ENCODE measurements around the gene ABHD17C. TPM values are rescaled to one million over a fixed set of nuclear protein-coding genes. Genes with fewer than 3 reads are reported as not detected.

ABHD17C gene
- total and polyA plus RNA-seq, 2 of the 8 experiments (the other 6 are each of a cell fraction or from before 2014, with no cell fraction given): 20.2 to 29.8 TPM

DNA sequence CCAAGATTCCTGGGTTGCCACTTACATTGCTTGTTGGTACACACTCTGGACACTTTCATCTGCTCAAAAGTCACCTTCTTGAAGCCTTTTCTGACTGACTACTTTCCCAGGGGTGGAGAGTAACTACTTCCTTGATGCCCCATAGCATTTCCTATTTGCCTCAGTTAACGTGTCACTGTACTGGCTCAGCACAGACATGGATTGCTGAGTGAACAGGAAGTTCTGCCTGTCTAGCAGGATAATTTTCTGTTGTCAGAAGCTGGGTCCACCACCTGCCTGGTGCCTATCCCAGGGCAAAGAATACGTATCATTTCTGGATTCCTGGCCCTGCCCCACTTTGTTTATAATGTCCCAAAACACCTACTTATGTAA, 15.3 kb upstream of the ABHD17C start:
- Histone ChIP-seq H3K4me3 (ENCODE audit: extremely low read depth in 1 of 4, insufficient read depth in 2 of 4, low read depth in 3 of 4, low read length in 4 of 4) (no peak overlapping the region; a peak in 1 of 8 replicates), H2BK15ac (ENCODE audit: low read length) (no peak overlapping the region), H3K18ac (ENCODE audit: extremely low read depth, low read length) (no peak overlapping the region), H3K4me1 (replicated peaks in 1 of 4; ENCODE audit: control insufficient read depth in 3 of 4, insufficient read depth in 4 of 4, low read length in 3 of 4) (no peaks in the 10 kb centered on the region), H2AFZ (ENCODE audit: low read length) (0 out of 2 replicates have a peak overlapping the region, but pooled peaks have one; percentile 48), H2BK5ac (ENCODE audit: low read depth, low read length) (no peak overlapping the region), H3K27ac (ENCODE audit: low read depth, low read length) (no peak overlapping the region), H3K9me3 (ENCODE audit: insufficient read depth in 2 of 2, low read depth in 1 of 2, low read length in 1 of 2) (0 out of 4 replicates have a peak, but pooled peaks cover 0 to 4% of the 10 kb centered on the region in 2 experiments), H4K5ac (ENCODE audit: insufficient read length, low read depth, low read length) (no peak overlapping the region), H2BK120ac (replicated peaks; ENCODE audit: low read depth, low read length) (no peak overlapping the region), H3K27me3 (replicated peaks in 1 of 4; ENCODE audit: control insufficient read depth in 3 of 4, extremely low read depth in 1 of 4, insufficient read depth in 3 of 4, low read length in 3 of 4) (0 out of 7 replicates have a peak, but pooled peaks cover 0 to 2% (median 0%) of the 10 kb centered on the region in 4 experiments), H4K20me1 (replicated peaks in 1 of 2; ENCODE audit: control insufficient read depth in 1 of 2, insufficient read depth in 2 of 2, low read length in 2 of 2) (no peaks in the 10 kb centered on the region), H2AK5ac (ENCODE audit: low read depth, low read length) (no peak overlapping the region), H4K91ac (replicated peaks; ENCODE audit: insufficient read length, low read length) (no peak overlapping the region), H3K14ac (ENCODE audit: insufficient read length) (no peak overlapping the region), H3K23ac (ENCODE audit: insufficient read length) (no peak overlapping the region), H4K8ac (ENCODE audit: extremely low read depth, insufficient read depth, low read length) (no peak overlapping the region), H3K79me1 (ENCODE audit: low read depth, low read length) (no peaks in the 10 kb centered on the region), H3K23me2 (ENCODE audit: low read depth, low read length) (no peaks in the 10 kb centered on the region), H2BK12ac (ENCODE audit: low read depth, low read length) (no peak overlapping the region), H2BK20ac (ENCODE audit: low read length) (peak overlapping the region; percentile 82), H3K4me2 (ENCODE audit: insufficient read depth in 1 of 2, low read depth in 2 of 2, low read length in 2 of 2) (no peak overlapping the region), H3K9ac (replicated peaks in 1 of 4; ENCODE audit: extremely low read depth in 1 of 4, low read depth in 3 of 4, low read length in 3 of 4) (no peak overlapping the region; a peak in 1 of 7 replicates), H3K4ac (replicated peaks; ENCODE audit: insufficient read length, low read depth, low read length) (no peak overlapping the region), H3K56ac (replicated peaks; ENCODE audit: insufficient read length, low read depth, low read length) (no peak overlapping the region), H3K79me2 (ENCODE audit: control insufficient read depth in 1 of 2, insufficient read depth in 2 of 2, low read length in 2 of 2) (no peaks in the 10 kb centered on the region), H3K36me3 (ENCODE audit: control insufficient read depth in 2 of 4, insufficient read depth in 4 of 4, low read length in 3 of 4) (no peaks in the 10 kb centered on the region)
- POLR2A ChIA-PET (ENCODE audit: partially characterized antibody): no interaction called here
- CTCF ChIA-PET (ENCODE audit: partially characterized antibody): interaction anchor here (1.0 to 1.3 kb wide), 4 partner anchors 12 to 308 kb away, joined by 3 to 5 read pairs (median 4); partner anchors contain the start of gene CEMIP
- 76% methylated on average over 2 of the region's 2 CpGs; no CpG with 5 or more reads in 1 of the 2 experiments for WGBS, 2 experiments (ENCODE audit: extremely low coverage in 1 of 2, insufficient coverage in 1 of 2, insufficient read length in 1 of 2, insufficient replicate concordance in 2 of 2, low coverage in 1 of 2, low lambda C conversion rate in 2 of 2, missing lambda C conversion rate in 1 of 2)
- DNase-seq (ENCODE audit: low read depth in 1 of 2, low spot score in 2 of 2): no peak
- TF ChIP-seq JUN (IDR thresholded peaks at IDR 0.05; ENCODE audit: low read depth, low read length) (no peak), GABPA (IDR thresholded peaks at IDR 0.05; ENCODE audit: borderline replicate concordance, insufficient read depth, low read length) (no peak), HDAC6 (IDR thresholded peaks at IDR 0.05; ENCODE audit: low read depth, low read length) (no peak), KDM4A (IDR thresholded peaks at IDR 0.05; ENCODE audit: low read depth, low read length, severe bottlenecking) (no peak), PHF8 (conservative IDR thresholded peaks at IDR 0.05; ENCODE audit: low read depth, low read length) (no peak), NANOG (IDR thresholded peaks at IDR 0.05; ENCODE audit: insufficient read depth, low read depth, low read length, poor library complexity, severe bottlenecking) (no peak), CBX5 (IDR thresholded peaks at IDR 0.05; ENCODE audit: low read depth, low read length) (no peak), MAFK (IDR thresholded peaks at IDR 0.05; ENCODE audit: low read depth, low read length) (no peak), TBP (IDR thresholded peaks at IDR 0.05; ENCODE audit: low read depth, low read length) (no peak), SP2 (IDR thresholded peaks at IDR 0.05; ENCODE audit: low read length) (no peak), SIX5 (IDR thresholded peaks at IDR 0.05; ENCODE audit: low read depth, low read length) (no peak), RFX5 (IDR thresholded peaks at IDR 0.05; ENCODE audit: borderline replicate concordance, low read depth, low read length) (no peak), GTF2F1 (IDR thresholded peaks at IDR 0.05; ENCODE audit: borderline replicate concordance, low read depth, low read length) (no peak)
- FAIRE-seq: no peak

Data from H1 (cell line).